Stimulated activated CD8-positive, alpha-beta memory T cell treated with anti-CD3 and anti-CD28 coated beads, Interleukin-15, amount 100 ng/mL, for 24 hours (primary cell): ENCODE data around the gene PPM1N.

Experiments
- DNase-seq: peaks from one replicate; pipeline ENCODE4 v3.0.0-alpha.2; 2020; ENCODE audit warnings: low read depth

Gene PPM1N

GRCh38 chr19:45471111-45471930 is 26.9 kb upstream of the PPM1N start:
- DNase-seq, result no peak

- DNase-seq, result no peak
Observed at GRCh38 chr19:45471931-45472562, 26.2 kb upstream of the PPM1N start.

- no peak for DNase-seq
Observed at GRCh38 chr19:45472563-45473366, 25.5 kb upstream of the PPM1N start.

GRCh38 chr19:45473367-45473681 is 24.9 kb upstream of the PPM1N start:
- DNase-seq, result no peak

GRCh38 chr19:45473682-45474605 is 24.3 kb upstream of the PPM1N start:
- DNase-seq, result no peak

GRCh38 chr19:45474606-45475521 is 23.4 kb upstream of the PPM1N start:
- no peak for DNase-seq

- DNase-seq, result no peak
Observed at GRCh38 chr19:45475537-45476291, 22.5 kb upstream of the PPM1N start.

GRCh38 chr19:45476304-45476703 is 21.9 kb upstream of the PPM1N start:
- DNase-seq, result no peak

GRCh38 chr19:45477186-45477585 is 21.1 kb upstream of the PPM1N start:
- no peak for DNase-seq

- no peak for DNase-seq
Observed at GRCh38 chr19:45477713-45478453, 20.4 kb upstream of the PPM1N start.

GRCh38 chr19:45478454-45479238 is 19.6 kb upstream of the PPM1N start:
- peak; percentile 77 for DNase-seq

GRCh38 chr19:45483033-45483432 is 15.2 kb upstream of the PPM1N start:
- no peak for DNase-seq

GRCh38 chr19:45484273-45484945 is 13.8 kb upstream of the PPM1N start:
- DNase-seq, result no peak

GRCh38 chr19:45485305-45486077 is 12.8 kb upstream of the PPM1N start:
- DNase-seq, result peak; percentile 94

GRCh38 chr19:45488708-45489107 is 9.5 kb upstream of the PPM1N start:
- no peak for DNase-seq

GRCh38 chr19:45489216-45489855 is 8.9 kb upstream of the PPM1N start:
- no peak for DNase-seq
